Large intestine (tissue), 3 donors: ENCODE measurements around the gene ZNF683. TPM values are rescaled to one million over a fixed set of nuclear protein-coding genes. Genes with fewer than 3 reads are reported as not detected.
A peak's percentile ranks its signal among the peaks of the same experiment; 100 is the strongest.
"Not testable (repeated sequence)": the region's sequence is repeated elsewhere in the genome, so short reads cannot be mapped to it uniquely, and the experiment has no call there.

Source experiments
- DNase-seq, 2 donors: peaks; one replicate each; pipeline versions ENCODE4 v3.0.0 to v3.0.0-alpha.2; 2013
- H3K27ac ChIP-seq: one replicate; pipeline ENCODE4 v1.5.1; 2013; ENCODE audit warnings: low read length
- H3K27me3 ChIP-seq: 2 replicates; pipeline ENCODE4 v1.6.1; 2013; ENCODE audit warnings: low read length; ENCODE audit not compliant: control insufficient read depth, insufficient read depth
- H3K36me3 ChIP-seq: 2 replicates; pipeline ENCODE4 v1.6.1; 2013; ENCODE audit warnings: low read length; ENCODE audit not compliant: control insufficient read depth, insufficient read depth
- H3K4me1 ChIP-seq: one replicate; pipeline ENCODE4 v1.6.1; 2013; ENCODE audit warnings: low read length; ENCODE audit not compliant: control insufficient read depth, insufficient read depth
- H3K4me3 ChIP-seq: one replicate; pipeline ENCODE4 v1.5.1; 2013; ENCODE audit warnings: low read length
- H3K9me3 ChIP-seq: one replicate; pipeline ENCODE4 v1.6.1; 2013; ENCODE audit warnings: mild to moderate bottlenecking, low read depth, low read length, moderate library complexity; ENCODE audit not compliant: control insufficient read depth
- WGBS: methylation state at CpG from one replicate; pipeline ENCODE4 v1.1.5; 2013; ENCODE audit warnings: low lambda C conversion rate; ENCODE audit not compliant: insufficient coverage; 5-methylcytosine and 5-hydroxymethylcytosine counted together
- polyA plus RNA-seq: library from polyadenylated mRNA; unstranded; fragments of 120-200 nt; gene quantifications from one replicate; pipeline ENCODE4 v1.2.1, GENCODE V29; 2013

Gene ZNF683
- polyA plus RNA-seq, 1 donor = 0.27 TPM

- no CpG with 5 or more reads among the region's 7 CpGs for WGBS
- DNase-seq = no peak
- H3K27ac ChIP-seq = no peak overlapping the region
- peaks cover 7% of the 10 kb centered on the region for H3K27me3 ChIP-seq
- peaks cover 5% of the 10 kb centered on the region for H3K4me1 ChIP-seq
- no peaks in the 10 kb centered on the region for H3K9me3 ChIP-seq
- no peak overlapping the region for H3K4me3 ChIP-seq
- no peaks in the 10 kb centered on the region for H3K36me3 ChIP-seq
These were observed 35.4 kb downstream of the ZNF683 start for GRCh38 chr1:26337206-26337535.

- peak overlapping the region; percentile 38 for H3K27ac ChIP-seq
- no CpG with 5 or more reads among the region's 52 CpGs for WGBS
- peak; percentile 84 to 94 for DNase-seq
These were observed 35.9 kb downstream of the ZNF683 start for GRCh38 chr1:26336477-26337205.

GRCh38 chr1:26335774-26336476 lies 36.6 kb downstream of the ZNF683 start:
- Histone ChIP-seq H3K27me3 (peaks cover 7% of the 10 kb centered on the region), H3K27ac (no peak overlapping the region)

More at GRCh38 chr1:26336477-26337205, 35.9 kb downstream of the ZNF683 start:
- Histone ChIP-seq H3K27me3 (peaks cover 7% of the 10 kb centered on the region), H3K9me3 (no peaks in the 10 kb centered on the region), H3K4me1 (peaks cover 5% of the 10 kb centered on the region), H3K4me3 (peak overlapping the region; percentile 54), H3K36me3 (no peaks in the 10 kb centered on the region)

GRCh38 chr1:26333312-26333711 lies 39.2 kb downstream of the ZNF683 start:
- not testable (repeated sequence) for H3K4me1 ChIP-seq, H3K9me3 ChIP-seq, H3K4me3 ChIP-seq, H3K27ac ChIP-seq, DNase-seq, H3K27me3 ChIP-seq, H3K36me3 ChIP-seq
- WGBS = no CpG with 5 or more reads among the region's 8 CpGs

More at GRCh38 chr1:26335774-26336476, 36.6 kb downstream of the ZNF683 start:
- no peaks in the 10 kb centered on the region for H3K9me3 ChIP-seq
- H3K4me3 ChIP-seq = peak overlapping the region; percentile 54
- DNase-seq = no peak
- 13% methylated on average over 5 of the region's 41 CpGs for WGBS
- peaks cover 5% of the 10 kb centered on the region for H3K4me1 ChIP-seq
- no peaks in the 10 kb centered on the region for H3K36me3 ChIP-seq

- WGBS = no CpG with 5 or more reads among the region's 5 CpGs
- no peak overlapping the region for H3K4me3 ChIP-seq
- H3K9me3 ChIP-seq = no peaks in the 10 kb centered on the region
- H3K36me3 ChIP-seq = no peaks in the 10 kb centered on the region
- no peak overlapping the region for H3K27ac ChIP-seq
- DNase-seq = no peak
- H3K27me3 ChIP-seq = peaks cover 2% of the 10 kb centered on the region
- H3K4me1 ChIP-seq = no peaks in the 10 kb centered on the region
These were observed 42.3 kb downstream of the ZNF683 start for GRCh38 chr1:26330276-26330675.

DNA sequence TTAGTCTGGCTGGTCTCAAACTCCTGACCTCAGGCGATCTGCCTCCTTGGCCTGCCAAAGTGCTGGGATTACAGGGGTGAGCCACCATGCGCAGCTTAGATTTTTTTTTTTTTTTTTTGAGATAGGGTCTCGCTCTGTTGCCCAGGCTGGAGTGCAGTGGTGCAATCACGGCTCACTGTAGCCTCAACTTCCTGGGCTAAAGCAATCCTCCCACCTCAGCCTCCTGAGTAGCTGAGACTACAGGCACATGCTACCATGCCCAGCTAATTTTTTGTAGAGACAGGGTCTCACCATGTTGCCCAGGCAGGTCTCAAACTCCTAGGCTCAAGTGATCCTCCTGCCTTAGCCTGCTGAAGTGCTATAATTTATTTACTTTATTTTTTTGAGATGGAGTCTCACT lies 43.2 kb downstream of the ZNF683 start:
- not testable (repeated sequence) for H3K27me3 ChIP-seq, H3K4me3 ChIP-seq, H3K4me1 ChIP-seq, H3K36me3 ChIP-seq, DNase-seq, H3K9me3 ChIP-seq, H3K27ac ChIP-seq
- WGBS = no CpG with 5 or more reads among the region's 4 CpGs

DNA sequence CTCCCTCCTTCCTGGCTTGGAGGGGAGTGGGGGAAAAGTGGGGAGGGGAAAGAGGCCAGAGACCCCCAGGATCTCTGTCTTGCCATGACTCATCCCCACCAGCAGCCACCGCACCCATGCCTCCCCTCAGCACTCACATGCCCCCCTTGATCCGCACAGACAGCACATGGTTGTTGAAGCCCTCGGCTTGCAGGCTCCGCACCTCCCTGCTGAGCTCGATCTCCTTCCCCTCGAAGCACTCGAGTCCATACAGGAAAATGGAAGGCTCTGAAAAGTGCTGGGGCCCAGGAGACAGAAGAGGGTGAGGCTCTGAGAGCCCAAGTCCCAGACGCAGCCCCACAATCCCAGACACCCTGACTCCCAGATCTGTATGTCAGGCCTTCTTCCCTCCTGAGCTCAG lies 44.0 kb downstream of the ZNF683 start:
- whole genome bisulfite sequencing = no CpG with 5 or more reads among the region's 8 CpGs
- no peaks in the 10 kb centered on the region for H3K27me3 ChIP-seq

GRCh38 chr1:26327956-26328362 lies 44.6 kb downstream of the ZNF683 start:
- 75% methylated on average over 1 of the region's 8 CpGs for WGBS

More for the DNA sequence above, 44.0 kb downstream of the ZNF683 start:
- no peaks in the 10 kb centered on the region for H3K4me1 ChIP-seq
- DNase-seq = no peak
- no peak overlapping the region for H3K27ac ChIP-seq
- no peaks in the 10 kb centered on the region for H3K36me3 ChIP-seq
- no peaks in the 10 kb centered on the region for H3K9me3 ChIP-seq
- no peak overlapping the region for H3K4me3 ChIP-seq

DNA sequence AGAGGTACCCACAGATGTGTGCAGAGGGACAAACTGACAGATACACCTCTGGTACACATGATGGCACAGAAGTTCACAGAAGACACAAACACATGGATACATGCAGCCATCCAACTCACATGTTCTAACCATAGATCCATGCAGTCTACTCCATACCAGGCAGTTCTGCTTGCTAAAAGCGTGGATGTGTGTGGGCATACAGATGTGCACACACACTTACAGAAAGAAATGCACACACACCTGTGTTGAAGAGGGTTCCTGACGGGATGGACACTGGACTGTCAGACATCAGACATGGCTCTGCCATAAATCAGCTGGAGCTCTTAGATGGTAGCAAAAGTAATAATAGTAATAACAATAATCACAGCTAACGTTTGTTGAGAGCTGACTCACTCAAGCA lies 48.0 kb downstream of the ZNF683 start:
- peaks cover 3% of the 10 kb centered on the region for H3K4me1 ChIP-seq
- DNase-seq = no peak
- no peaks in the 10 kb centered on the region for H3K9me3 ChIP-seq
- H3K4me3 ChIP-seq = no peak overlapping the region
- no CpG with 5 or more reads among the region's 3 CpGs for WGBS
- H3K27ac ChIP-seq = no peak overlapping the region
- H3K27me3 ChIP-seq = no peaks in the 10 kb centered on the region
- no peaks in the 10 kb centered on the region for H3K36me3 ChIP-seq

More at GRCh38 chr1:26327956-26328362, 44.6 kb downstream of the ZNF683 start:
- DNase-seq = no peak
- Histone ChIP-seq H3K9me3 (no peaks in the 10 kb centered on the region), H3K4me1 (no peaks in the 10 kb centered on the region), H3K4me3 (no peak overlapping the region), H3K27me3 (no peaks in the 10 kb centered on the region), H3K36me3 (no peaks in the 10 kb centered on the region), H3K27ac (no peak overlapping the region)

GRCh38 chr1:26323382-26323781 lies 49.2 kb downstream of the ZNF683 start:
- H3K27me3 ChIP-seq = no peaks in the 10 kb centered on the region

DNA sequence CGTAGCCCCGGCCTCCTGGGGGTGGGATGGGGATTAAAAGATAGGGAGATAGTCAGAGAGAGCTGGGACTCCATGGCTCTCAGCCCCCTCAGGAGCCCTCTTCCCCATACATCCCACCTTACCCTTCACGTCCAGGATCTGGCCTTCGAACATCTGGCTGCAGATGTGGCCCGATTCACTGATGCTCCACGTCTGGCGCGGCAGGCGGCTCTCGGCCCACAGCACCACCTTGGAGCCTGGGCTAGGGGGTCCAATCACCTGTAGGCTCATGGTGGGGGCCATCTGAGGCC lies 50.6 kb downstream of the ZNF683 start:
- DNase-seq = no peak
- H3K27ac ChIP-seq = no peak overlapping the region
- no peaks in the 10 kb centered on the region for H3K36me3 ChIP-seq
- H3K9me3 ChIP-seq = no peaks in the 10 kb centered on the region
- no peak overlapping the region for H3K4me3 ChIP-seq
- peaks cover 3% of the 10 kb centered on the region for H3K4me1 ChIP-seq
- no CpG with 5 or more reads among the region's 10 CpGs for WGBS
- H3K27me3 ChIP-seq = no peaks in the 10 kb centered on the region

More at GRCh38 chr1:26323382-26323781, 49.2 kb downstream of the ZNF683 start:
- H3K36me3 ChIP-seq = no peaks in the 10 kb centered on the region
- no peak overlapping the region for H3K4me3 ChIP-seq
- peaks cover 3% of the 10 kb centered on the region for H3K4me1 ChIP-seq
- no peaks in the 10 kb centered on the region for H3K9me3 ChIP-seq
- no CpG with 5 or more reads among the region's 2 CpGs for WGBS
- no peak for DNase-seq
- no peak overlapping the region for H3K27ac ChIP-seq
